ENCODE measurements around the gene CAMTA1.

Gene CAMTA1

DNA sequence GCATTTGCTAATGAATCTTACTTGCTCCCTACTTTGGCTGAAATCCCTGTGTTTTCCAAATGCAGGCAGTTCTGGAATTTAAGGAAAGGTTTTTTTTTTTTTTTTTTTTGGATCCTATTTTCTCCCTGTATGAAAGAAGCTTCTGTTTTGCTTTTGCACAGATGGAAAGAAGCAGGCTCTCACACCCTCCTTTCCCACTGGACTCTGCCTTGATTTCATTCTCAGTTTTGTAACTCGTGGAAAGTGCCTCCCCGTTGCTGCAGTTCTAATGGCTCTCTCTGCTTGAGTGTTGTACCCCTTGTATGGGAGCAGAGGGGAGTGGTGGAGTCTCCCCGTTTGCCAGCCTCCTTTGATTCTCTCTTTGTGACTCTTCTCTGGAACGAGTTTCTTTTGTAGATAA, 291.9 kb downstream of the CAMTA1 start:
- DNase-seq (ENCODE audit: low read depth), result no peak

DNA sequence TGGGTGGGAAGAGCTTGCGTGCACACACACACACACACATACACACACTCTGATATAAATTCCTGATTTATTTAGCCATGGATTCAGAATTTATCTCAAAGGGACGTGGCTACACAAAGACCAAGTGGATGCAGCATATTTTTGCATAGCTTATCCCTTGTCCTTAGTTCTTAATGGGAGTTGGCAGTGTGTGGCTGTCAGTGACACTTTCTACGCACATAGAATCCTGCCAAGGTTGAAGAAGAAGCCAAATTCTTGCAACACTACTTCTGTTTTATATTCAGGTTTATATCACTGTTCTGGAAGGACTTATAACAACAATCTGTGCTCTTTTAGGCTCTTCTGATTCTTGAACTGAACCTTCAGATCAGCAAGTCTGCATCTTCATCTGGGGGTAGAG, 292.7 kb downstream of the CAMTA1 start:
- DNase-seq (ENCODE audit: low read depth), result no peak

DNA sequence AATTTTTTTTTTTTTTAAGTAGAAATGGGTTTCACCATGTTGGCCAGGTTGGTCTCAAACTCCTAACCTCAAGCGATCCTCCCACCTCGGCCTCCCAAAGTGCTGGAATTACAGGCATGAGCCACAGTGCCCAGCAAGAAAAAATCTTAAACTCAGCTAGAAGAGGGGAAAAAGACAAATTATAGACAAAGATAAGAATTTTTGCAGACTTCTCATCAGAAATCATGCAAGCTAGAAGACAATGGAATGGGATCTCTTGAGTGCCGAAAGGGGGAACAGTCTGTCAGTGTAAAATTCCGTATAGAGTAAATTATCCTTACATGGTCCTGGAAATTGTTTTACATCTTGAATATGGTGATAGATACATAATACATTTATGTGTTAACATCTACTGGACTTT, 294.4 kb downstream of the CAMTA1 start:
- no peak for DNase-seq (ENCODE audit: low read depth)

DNA sequence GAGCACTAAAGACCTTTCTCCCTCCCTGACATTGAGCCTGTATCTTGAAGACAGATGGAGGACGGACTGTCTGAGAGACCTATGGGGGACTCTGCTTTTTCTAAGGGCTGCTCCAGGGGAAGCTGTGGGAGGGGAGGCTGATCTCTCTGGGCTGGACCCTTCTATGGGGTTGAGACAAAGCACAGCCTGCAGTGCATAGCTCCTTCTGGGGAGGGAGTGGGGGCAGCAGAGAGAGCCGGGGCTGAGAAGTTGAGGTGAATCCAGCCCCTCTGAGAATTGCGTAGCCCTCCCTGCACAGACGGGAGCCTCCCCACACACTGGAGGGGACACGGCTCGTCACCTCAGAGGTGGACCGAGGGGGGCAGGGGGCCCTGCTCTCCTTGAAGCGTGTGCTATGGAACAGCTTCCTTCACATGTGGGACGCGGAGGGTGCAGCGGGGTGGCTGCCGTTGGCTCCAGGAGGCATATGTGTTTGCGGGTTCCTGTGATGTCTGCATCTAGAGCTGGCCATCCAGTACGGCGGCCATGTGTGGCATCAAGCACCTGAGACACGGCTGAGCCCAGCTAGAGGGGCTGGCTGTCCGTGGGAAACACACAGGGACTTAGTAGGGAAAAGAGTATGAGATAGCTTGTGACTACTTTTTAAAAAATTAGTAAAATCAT, 299.1 kb downstream of the CAMTA1 start:
- no peak for DNase-seq (ENCODE audit: low read depth)

DNA sequence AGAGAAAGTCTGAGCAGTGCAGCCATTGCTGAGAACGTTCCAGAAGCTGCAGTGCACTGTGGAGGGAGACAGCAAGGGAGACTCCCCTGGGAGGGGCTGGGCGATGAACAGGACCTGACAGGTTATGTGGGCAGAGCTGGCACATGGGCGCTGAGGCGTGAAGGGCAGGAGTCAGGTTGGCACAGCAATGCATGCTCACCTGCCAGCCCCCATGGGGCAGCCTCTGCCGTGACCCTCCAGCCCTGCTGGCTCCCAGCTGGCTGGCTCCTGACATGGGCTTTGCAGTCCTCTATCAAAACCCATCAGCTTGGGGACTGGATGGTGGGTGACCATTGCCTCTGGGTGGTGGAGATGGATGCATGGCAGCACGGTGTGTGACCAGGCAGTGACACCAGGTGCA, 300.3 kb downstream of the CAMTA1 start:
- DNase-seq (ENCODE audit: low read depth), result no peak

DNA sequence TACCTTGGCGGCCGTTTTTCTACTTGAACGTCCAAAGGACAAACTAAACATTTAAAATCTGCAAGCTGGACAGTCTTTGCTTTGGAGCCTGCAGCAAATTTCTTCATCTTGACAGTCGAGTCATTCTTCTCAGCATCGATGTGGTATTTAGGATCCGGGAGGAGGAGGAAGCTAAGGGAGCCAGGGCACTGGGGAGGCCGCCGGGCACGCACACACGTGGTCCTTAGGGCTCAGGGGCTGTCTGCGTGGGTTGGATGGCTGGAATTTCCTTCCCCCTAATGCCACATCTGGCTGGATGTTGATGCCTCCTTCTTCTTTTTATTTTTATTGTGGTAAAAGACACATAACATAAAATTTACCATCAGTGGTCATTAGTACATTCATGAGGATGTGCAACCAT, 300.9 kb downstream of the CAMTA1 start:
- no peak for DNase-seq (ENCODE audit: low read depth)

DNA sequence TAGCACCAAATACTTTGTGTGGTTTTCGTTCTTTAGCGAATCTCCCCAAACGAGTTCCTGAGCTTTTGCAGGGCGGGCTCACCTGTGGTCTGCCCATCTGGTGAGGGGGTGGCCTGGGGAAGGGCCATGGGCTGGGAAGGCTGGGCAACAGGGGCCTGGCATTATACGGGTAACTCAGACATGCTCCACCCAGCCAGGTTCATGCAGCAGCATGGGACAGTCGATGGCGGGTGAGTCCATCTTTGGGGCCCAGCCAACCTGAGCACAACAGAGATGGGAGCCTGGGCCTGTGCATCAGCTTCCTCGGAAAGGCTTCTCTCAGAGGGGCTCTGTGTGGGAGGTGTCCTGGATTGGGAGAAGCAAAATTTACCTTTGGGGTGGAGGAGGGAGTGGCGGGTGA, 302.6 kb downstream of the CAMTA1 start:
- no peak for DNase-seq (ENCODE audit: low read depth)

DNA sequence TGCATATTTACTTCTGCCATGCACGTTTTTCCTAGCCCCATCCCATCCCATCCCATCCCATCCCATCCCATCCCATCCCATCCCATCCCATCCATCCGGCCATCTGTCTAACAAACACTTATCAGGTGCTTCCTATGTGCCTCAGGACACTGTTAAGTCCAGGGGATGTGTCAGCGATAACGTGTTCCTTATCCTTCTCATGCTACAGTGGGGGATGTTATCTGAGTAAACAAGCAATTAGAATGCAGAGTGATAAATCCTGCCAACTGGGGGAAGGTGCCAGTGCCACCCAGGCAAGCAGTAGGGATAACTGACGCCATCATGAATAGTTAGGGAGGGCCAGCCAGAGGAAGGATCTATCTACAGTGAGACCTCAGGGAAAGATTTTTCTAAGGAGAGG, 304.2 kb downstream of the CAMTA1 start:
- DNase-seq (ENCODE audit: low read depth), result no peak

DNA sequence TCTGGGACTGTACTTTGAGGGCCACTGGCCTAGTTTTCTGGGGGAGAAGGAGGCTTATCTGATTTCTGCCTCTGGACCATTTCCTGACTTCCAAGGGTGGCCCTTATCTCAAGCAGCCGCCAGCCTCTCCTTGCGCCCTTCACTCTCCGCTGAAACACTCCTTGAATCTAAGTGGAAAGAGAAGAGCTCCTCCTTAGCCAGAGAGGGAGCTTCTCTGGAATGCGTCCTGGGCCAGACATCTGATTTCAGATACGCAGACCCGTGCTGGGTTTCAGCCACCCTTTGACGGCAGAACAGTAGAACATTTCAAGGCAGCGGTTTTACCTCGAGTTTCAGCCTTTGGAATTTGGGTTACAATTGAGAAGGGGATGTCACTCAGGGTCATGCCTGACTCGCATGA, 308.0 kb downstream of the CAMTA1 start:
- no peak for DNase-seq (ENCODE audit: low read depth)

DNA sequence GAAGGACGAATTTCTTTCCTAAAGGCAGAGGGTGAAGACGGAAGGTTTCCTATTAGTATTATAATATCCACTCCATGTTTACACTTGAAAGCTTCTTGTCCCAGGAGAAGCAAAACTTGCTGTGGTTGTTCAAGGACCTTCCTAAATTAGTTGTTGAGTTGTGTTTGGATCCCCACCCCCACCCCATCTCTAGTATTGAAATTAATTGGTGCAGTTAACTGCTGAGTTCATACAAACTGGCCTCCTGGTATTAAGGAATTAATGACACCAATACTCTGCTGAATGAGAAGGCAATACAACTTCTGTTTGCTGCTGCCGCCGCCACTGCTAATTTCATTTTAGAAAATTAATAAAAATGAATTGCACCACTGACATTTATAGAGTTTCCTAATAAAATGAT, 308.8 kb downstream of the CAMTA1 start:
- DNase-seq (ENCODE audit: low read depth), result no peak

DNA sequence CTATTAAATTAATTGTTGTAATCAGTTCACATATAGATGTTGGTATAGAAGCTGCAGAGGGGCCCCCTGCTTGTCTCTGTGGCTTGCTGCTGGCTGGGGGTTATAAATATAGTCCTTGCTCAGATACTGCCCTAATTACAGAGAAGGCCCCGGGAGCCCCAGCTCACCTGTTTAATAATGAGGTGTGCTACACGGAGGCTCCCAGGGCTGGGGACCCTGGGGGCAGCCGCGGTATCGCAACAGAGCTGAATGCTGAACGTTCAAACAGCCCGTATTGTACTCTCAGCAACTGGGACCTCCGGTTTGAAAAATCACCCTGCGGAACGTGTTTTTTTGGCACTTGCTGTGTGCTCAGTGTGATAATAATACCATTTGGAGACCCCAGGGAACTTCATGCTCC, 309.3 kb downstream of the CAMTA1 start:
- DNase-seq (ENCODE audit: low read depth), result no peak

DNA sequence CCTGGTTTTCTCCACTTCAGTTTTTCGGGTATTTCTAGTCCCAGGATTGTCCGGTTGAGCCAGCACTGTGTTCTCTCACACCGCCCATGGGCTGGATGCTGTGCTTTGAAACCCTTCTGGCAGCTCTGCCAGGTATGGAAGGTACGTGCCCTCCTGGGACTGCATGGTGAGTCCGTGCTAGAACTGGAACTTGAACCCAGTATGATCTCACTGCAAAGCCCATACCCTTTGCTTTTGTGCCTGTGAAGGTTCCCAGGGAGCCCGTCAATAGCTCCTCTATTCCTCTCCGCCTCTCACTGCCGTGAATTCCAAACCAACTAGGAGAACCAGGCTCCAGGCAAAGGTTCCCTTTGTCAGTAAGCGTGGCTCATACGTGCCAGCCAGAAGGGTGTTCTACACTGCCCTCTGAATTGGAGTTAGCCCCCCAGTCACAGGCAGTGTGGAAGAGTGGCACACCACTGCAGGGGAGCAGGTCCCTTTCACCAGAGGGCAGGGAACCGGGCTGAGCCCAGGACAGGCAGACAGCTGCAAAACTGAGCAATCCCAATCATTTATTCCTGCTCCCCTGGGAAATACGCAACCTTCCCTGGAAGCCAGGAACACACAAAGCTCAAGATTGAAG, 310.2 kb downstream of the CAMTA1 start:
- DNase-seq (ENCODE audit: low read depth), result no peak

DNA sequence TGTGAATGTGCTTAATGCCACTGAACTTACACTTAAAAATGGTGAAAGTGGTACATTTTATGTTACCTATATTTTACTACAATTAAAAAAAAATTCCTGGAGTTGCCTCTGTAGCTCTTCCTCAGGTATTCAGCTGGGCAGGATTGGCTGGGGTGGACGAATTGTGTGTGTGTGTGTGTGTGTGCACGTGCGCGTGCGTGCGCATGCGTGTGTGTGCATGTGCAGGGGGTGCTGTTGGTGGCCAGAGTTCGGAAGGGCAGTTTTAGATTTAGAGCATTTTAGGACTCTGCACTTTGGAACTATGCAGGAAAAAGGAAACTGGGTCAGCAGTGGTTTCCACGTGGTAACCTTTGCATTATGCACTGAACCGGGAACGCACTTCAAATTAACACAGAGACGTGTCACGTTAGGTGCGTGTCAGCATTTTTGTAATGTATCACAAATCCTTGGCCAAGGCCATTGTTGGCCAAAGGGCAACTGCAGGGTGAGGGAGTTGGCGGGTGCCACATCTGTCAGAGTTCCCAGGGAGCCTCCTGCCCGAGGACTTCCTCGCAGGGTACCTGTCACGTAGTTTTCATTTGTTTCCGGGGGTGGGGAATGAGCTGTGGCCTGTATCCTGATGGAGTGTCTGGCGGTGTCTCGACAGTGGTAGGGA, 312.8 kb downstream of the CAMTA1 start:
- DNase-seq (ENCODE audit: low read depth), result no peak

DNA sequence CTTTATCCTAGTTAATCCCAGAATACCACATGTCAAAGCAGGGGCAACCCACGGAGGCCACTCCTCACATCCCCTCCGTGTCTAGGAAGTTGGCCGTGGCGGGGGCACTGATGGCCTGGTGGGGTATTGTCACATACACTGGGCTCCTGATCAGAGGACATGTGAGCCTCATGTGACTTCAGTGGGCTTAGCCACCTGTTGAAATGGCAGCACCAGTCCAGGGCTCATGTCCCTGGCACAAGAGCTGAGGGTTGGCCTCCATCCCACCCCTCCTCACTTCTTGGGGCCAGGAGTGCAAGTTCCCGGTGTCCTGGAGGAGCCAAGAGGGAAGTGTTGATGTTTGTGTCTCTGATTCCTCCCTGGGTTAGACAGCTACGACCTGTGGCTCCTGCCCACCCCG, 313.4 kb downstream of the CAMTA1 start:
- no peak for DNase-seq (ENCODE audit: low read depth)

DNA sequence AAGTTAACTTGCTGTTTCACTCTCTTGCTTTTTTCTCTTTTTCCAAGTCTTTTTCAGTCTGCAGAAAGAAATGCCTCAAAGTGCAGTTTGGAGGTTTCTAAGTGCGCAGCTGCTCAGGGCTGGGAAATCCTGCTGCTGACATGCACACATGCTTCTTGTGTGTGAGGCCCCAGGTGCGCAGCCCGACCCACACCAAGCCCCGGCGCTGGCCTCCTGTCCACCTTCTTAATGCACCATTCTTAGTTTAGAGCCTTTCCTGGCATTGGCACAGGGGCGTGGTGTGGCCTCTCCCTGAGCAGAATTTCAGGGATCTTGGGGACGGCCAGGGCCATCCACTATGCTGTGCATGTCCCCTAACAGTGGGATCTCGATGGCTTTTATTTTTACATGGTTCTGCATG, 315.2 kb downstream of the CAMTA1 start:
- no peak for DNase-seq (ENCODE audit: low read depth)

DNA sequence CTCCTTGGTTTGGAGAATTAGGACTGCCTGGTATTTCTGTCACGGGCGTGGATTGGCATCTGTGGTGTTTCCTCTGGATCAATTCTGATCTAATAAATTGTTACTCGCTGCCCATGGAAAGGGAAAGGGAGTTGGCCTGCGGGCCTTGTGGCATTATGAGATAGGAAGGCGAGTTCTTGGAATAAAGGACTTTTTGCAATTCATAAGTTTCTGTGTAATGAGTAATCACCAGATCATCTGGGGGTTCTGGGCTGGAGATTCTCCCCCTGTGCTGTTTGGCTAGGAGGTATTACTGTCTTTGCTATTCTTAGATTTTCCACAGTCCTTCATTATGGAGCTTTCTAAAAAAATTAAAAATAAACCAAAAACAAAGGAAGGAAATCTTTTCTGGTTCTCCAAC, 315.9 kb downstream of the CAMTA1 start:
- no peak for DNase-seq (ENCODE audit: low read depth)

DNA sequence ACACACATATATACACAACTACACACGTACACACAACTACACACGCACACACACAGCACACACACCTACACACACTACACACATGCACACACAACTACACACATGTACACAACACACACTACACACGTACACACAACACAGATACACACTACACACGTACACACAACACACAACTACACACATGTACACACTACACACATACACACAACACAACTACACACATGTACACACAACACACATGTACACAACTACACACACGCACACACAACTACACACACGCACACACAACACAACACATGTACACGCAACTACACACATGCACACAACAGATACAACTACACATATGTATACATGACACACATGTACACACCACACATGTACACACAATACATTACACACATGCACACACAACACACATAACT, 318.1 kb downstream of the CAMTA1 start:
- DNase-seq (ENCODE audit: low read depth), result no peak

DNA sequence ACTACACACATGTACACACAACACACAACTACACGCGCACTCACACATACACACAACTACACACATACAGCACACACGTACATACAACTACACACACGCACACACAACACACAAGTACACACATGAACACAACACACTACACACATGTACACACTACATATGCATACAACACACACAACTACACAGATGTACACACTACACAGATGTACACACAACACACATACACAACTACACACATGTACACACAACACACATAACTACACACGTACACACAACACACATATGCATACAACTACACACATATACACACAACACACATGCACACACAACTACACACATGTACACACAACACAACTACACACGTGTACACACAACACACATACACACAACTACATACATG, 318.6 kb downstream of the CAMTA1 start:
- DNase-seq (ENCODE audit: low read depth), result no peak

DNA sequence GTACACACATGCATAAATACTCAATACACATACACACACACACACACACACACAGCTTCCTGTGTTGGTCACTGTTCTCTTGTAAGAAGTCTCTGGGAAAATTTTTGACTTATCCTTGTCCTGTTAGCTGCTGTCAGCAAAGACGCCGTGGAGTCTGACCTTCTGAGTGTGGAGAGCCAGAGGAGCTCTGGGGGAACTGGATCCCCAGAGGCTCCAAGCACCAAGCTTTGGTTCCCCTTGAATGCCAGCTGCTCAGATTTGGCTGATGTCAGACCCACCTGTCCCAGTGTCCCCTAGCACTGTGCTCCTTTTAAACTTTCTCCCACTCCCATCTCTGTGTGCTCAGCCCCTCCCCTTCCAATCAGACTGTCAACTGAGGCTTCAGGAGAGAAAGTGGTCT, 319.1 kb downstream of the CAMTA1 start:
- DNase-seq (ENCODE audit: low read depth), result no peak

DNA sequence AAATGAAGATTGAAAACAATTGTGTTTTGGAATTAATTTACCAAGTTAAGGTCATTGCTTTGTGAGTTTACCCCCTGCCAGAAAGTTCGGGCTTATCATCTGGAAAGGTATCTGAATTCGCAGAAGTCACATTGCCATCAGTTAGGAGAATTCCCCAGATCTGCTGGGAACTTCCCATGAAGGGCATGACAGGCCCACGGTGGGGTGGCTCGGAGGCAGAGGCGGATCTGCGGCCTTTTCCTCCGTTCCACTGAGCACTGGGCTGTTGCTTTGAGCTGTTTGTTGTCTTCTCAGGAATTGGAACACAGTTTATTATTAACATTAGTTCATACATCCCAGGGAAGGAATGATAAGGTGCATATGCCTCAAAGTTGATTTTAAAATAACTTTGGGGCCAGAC, 320.0 kb downstream of the CAMTA1 start:
- DNase-seq (ENCODE audit: low read depth), result no peak

DNA sequence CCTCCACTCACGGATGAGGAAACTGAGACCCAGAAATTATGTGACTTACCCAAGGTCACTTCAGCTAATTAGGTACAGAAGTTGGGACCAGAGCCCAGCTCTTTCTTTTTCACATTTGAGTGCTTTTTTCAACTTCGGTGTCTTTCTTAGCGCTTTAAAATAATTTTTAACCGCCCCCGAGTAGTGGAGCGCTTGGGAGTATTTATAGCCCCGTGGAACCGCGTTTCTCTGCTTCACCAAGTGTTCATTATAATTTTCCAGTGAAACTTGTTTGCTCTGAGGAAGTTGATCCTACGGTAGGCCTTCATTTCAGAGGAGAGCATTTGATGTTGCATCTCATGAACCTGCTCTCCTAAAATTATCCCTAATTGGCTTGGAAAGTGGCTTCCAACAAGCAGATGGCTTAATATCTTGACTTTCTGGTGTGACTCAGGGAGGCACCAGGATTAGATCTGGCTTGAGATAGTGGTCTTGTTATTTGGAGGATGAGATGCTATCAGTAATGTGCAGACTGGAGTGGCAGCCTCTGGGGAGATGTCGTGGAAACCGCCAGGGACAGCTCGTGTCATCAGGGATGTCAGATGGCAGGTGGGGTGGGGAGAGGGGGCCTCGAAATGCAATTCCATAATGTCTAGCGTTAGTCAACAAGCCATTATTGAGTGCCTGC, 321.3 kb downstream of the CAMTA1 start:
- DNase-seq (ENCODE audit: low read depth), result no peak

DNA sequence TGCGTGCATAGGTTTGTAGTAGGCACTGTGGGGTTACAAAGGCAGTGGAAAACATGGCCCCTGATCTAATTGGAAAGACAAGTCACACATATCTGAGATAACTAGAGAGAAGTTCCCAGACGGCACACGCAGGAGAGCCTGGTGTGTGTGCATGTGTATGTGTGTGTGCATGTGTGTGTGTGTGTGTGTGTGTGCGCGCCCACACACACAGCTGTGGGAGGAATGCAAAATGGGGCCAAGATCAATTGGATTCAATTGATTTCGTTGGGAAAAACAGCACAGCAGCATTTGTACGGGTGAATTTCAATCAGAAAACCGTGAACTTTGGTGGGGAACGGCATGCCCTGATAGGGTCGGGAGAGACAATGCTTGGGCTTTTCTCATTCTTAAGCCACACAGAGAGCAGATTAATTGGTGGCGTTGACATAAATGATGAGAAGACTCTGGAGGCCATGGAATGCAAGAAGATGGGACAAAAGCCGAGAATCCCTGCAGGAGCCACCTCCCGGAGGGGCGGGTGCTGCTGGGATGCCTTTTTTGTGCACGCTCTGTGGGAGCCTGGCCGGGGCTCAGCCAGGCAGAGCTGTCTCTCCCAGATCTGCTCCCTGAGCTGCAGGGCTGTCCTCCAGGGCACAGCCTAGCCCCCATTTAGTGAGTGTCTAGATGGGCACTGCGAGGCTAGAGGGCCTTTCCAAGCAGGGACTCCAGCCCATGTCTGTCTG, 322.0 kb downstream of the CAMTA1 start:
- DNase-seq (ENCODE audit: low read depth), result no peak

DNA sequence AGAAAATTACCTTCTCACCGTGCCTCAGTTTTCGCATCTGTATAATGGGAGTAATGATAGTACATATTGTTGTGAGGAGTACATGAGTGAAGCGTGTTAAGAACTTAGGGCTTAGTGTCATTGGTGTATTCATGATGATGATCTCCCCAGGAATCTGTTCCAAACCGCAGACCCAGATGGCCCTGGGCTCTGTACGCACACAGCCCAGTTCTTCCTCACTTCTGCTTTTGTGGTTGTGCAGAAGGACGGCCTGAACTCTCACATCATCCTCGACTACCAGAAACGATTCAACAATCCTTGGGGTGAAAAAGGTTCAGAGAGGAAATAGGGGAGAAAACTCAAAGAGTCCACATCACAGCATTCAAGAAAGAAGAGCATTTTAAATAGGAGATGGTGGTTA, 323.0 kb downstream of the CAMTA1 start:
- peak; percentile 9 for DNase-seq (ENCODE audit: low read depth)
